Skeletal muscle cell (primary cell): ENCODE results near the gene CEBPG.

Experiments
- DNase-seq: peaks from one replicate; pipeline ENCODE4 v3.0.0-alpha.2; 2010; ENCODE audit warnings: low read depth
- H3K4me3 ChIP-seq: 2 replicates; pipeline ENCODE4 v1.5.1; 2011; ENCODE audit warnings: low read depth, mild to moderate bottlenecking, control low read depth, low read length, moderate library complexity

The CEBPG gene

DNA sequence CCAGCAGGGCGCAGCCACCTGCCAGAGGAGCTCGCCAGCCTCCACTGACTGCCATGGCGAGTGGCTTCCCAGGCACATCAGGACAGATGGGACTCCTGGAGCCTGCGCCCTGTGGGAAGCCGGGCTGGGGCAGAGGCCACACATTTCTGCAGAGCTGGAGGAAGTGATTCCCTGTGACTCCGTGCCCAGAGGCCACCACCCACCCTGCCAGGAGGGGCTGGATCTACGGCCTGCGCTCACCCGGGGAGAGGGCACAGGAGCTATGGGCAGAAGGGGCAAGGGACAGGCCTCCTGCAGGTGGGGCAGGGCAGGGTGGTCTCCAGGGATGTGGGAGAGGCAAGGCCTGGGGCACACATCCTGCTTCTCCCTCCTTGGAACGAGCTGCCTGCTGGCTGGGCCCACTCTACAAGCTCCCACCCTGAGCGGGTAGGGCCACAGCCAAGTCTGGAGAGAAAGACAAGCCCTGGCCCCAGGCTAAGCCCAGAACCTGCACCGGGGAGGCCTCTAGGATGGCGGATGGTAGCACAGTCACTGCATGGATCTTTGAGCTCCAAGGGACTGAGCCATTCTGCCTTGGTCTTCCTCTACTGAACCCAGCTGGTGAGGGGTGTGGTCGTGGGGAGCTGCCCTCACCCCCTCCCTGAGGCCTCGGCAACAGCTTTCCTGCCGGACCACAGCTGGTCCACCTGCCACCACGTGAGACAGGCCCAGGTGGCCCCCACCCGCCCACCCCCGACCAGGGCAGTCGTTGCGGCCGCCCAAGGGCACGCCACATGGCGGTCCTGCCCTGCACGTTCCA, 40.6 kb downstream of the CEBPG start:
- DNase-seq: no peak

DNA sequence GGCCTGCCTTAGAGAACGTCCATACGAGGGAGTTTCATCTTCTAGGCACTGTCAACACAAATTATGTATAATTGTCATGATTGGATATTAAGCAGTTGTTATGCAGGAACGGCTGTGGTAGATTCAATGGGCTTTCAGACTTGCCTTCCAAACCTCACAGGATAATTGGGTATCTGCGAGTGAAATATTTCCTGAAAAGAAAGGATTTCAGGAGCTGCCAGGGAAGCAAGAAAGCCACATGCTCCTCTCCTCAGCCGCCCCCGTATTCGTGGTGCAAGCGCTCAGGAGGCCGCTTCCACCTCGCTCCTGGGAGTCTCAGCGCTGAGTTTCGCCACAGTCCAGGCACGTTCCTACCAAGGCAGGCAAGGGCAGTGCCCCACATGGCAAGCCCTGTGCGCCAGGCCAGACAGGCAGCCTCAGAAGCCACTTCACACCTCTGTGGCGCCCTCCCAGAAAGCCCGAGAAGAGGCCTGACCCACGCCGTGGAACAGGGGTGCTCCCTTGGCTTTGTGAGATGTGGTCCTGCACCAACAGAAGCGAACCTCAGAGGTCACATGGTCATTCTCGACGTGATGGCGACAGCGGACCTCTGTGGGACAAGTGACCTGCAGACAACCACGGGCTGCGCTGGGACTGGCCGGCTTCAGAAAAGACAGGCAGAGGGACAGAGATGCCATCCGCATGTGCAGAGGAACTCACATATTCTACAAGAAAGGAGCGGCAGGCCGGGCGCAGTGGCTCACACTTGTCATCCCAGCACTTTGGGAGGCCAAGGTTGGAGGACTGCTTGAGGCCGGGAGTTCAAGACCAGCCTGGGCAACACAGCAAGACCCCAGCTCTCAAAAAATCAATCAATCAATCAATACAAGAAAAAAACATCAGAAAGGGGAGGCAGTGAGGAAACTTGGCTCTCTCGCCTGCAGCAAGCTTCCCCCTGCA, 41.4 kb downstream of the CEBPG start:
- DNase-seq: no peak
- no peak overlapping the region for H3K4me3 ChIP-seq

More for the DNA sequence above, 40.6 kb downstream of the CEBPG start:
- no peak overlapping the region for H3K4me3 ChIP-seq

DNA sequence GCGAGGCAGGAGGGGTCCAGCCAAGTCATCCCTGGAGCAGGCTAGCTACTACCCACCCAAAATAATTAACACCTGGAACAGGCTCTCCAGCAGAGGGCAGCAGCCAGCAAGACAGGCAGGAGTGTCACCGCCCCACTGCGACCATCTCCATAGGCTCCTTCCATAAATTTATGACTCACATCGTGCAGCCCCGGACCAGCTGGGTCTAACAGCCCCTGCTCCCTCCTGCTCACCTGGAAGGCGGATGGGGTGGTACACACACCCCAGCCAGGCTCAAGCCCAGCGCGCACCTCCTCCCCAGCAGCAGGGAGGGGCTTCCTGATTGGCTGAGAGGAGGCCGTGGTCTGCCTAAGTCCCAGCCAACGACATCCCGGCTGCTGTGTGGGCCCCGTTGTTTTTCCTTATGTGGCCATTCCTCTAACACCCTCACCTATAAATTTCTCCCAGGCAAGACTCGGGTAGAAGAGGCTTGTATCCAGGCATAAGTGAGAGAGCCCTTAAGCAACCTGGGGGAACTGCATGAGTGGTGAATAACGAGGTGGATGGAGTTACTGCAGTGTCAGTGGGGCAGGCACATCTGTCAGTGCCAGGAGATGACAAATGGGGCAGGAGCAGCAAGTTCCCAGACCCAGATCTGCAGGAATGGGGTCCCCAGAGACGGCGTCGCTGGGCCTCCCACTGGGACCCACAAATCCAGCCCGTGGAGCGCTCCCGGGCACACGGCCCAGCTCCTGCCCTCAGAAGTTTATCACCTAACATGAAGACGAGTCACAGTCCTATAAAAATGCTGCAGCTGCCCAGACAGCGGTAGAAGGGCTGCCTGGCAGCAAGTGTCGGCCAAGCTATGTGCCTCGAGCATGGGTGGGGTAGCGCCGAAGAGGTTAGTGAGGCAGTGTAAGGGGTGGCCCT, 43.1 kb downstream of the CEBPG start:
- H3K4me3 ChIP-seq: no peak overlapping the region
- DNase-seq: peak; percentile 26

DNA sequence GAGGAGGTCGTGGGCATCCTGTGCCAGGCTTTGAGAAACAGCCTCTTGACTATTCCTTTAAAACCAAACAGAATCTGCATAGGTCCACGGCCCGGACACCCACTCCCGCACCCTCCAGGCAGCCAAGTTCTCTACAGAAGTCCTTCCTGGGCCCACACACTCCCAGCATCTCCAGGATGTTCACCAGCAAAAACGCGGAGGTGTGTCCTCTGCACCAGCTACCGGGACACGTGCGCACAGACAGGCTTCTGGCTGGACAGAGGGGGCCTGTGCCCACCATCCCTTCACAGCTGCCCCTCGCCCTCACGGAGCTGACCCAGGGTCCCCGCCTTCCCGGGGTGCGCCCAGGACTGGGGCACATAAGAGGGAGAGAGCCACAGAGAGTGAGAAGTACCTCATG, 44.2 kb downstream of the CEBPG start:
- H3K4me3 ChIP-seq: no peak overlapping the region
- DNase-seq: no peak

DNA sequence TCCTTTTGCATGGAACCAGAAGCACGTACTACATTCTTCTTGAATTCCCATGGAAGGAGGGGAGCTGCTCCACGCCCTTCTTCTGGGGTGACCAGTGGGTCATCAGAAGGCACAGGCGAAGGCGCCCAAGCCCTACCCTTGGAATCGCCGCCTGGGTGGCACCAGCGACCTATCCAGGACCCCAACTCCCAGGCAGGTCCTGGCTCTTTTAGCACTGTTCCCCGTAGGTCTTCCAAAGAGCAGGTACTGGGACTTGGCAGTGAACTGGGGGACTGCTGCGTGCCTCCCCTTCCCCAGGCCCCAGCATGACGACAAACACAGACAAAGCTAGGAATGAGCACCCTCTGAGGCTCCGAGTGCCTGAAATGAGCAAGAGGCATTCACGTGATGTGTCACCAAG, 45.0 kb downstream of the CEBPG start:
- H3K4me3 ChIP-seq: no peak overlapping the region
- DNase-seq: no peak

GRCh38 chr19:33418871-33419787, 45.6 kb downstream of the CEBPG start:
- no peak overlapping the region for H3K4me3 ChIP-seq
- no peak for DNase-seq

DNA sequence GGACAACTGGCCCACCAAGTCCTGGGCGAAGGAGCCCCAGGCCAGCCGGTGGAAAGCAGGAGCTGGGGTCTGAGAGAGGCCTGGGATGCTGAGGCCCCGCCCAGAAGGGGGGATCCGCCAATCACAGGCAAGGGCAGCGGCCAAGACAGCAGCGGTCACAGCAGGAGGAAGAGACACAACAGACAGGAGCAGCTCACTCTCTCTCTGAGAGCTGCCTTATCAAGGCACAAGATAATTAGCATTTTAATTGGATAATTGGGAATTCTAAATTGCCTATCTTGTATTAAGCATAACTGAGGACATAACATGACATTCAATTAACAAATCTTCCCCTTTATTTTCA, 46.2 kb downstream of the CEBPG start:
- DNase-seq: no peak
- H3K4me3 ChIP-seq: no peak overlapping the region

GRCh38 chr19:33420821-33421220, 47.3 kb downstream of the CEBPG start:
- DNase-seq: no peak
- H3K4me3 ChIP-seq: no peak overlapping the region

GRCh38 chr19:33421368-33421767, 47.9 kb downstream of the CEBPG start:
- DNase-seq: no peak
- H3K4me3 ChIP-seq: no peak overlapping the region

DNA sequence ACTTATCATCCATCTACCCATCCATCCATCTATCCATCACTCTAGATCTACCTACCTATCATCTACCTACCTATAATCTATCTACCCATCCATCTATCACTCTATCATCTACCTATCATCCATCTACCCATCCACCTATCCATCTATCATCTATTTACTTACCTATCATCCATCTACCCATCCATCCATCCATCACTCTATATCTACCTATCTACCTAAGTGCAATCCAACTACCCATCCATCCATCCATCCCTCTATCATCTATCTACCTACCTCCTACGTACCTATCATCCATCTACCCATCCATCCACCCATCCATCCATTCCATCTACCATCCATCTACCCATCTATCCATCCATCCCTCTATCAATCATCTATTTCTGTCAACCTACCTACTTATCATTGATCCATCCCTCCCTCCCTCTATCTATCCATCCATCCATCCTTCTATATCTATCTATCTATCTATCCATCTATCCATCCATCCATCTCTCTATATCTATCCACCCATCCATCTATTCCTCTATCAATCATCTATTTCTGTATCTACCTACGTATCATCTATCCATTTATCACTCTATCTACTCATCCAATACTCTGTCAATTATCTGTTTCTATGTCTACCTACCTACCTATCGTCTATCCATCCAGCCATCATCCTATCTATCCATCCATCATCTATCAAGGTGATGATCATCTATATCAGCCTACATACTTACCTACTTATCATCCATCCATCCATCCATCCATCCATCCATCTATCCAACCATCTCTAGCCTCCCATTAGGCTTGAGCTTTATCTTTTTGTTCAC, 49.1 kb downstream of the CEBPG start:
- DNase-seq: no peak
- H3K4me3 ChIP-seq: no peak overlapping the region

- DNase-seq: no peak
- H3K4me3 ChIP-seq: no peak overlapping the region
Measured at GRCh38 chr19:33424181-33424580, 50.7 kb downstream of the CEBPG start.

- no peak for DNase-seq
- no peak overlapping the region for H3K4me3 ChIP-seq
Measured at GRCh38 chr19:33426621-33427361, 53.3 kb downstream of the CEBPG start.

DNA sequence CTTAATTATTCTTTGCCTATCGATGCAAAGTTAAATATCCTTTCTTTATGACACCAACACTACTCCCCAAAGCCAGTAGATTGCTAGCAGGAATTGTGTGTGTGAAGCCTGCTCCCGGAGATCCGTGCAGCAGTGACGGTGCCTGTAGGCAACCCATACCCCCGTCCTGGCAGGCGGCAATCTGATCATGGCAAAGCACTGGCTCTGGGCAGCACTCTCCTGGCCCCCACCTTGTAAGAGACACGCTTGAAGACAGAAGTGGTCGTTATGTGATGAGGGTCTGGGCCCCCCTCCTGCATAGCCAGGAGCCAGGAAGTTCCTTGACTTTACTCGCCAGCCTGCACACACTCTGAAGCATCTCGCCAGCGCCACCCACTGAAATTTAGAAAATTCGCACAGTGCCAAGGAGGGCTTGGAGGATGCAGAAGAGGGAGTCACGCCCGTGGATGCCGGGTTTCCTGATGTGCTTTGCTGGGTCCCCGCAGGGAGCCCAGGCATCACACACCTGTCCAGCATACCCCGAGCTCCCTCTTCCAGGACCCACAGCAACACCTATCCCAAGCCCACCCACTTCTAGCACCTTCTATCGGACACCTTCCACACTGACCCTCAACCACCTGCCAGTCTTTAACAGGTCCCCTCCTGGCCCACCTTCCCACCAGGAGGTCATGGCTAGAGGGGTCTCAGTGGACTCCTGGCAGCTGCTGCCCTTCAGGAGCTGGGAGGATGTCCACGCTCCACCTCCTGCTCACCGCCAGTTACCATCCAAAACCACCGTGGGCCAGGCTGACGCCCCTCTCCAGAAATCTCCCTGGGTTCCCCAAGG, 54.5 kb downstream of the CEBPG start:
- no peak overlapping the region for H3K4me3 ChIP-seq
- no peak for DNase-seq

GRCh38 chr19:33428627-33429125, 55.2 kb downstream of the CEBPG start:
- no peak overlapping the region for H3K4me3 ChIP-seq
- no peak for DNase-seq

DNA sequence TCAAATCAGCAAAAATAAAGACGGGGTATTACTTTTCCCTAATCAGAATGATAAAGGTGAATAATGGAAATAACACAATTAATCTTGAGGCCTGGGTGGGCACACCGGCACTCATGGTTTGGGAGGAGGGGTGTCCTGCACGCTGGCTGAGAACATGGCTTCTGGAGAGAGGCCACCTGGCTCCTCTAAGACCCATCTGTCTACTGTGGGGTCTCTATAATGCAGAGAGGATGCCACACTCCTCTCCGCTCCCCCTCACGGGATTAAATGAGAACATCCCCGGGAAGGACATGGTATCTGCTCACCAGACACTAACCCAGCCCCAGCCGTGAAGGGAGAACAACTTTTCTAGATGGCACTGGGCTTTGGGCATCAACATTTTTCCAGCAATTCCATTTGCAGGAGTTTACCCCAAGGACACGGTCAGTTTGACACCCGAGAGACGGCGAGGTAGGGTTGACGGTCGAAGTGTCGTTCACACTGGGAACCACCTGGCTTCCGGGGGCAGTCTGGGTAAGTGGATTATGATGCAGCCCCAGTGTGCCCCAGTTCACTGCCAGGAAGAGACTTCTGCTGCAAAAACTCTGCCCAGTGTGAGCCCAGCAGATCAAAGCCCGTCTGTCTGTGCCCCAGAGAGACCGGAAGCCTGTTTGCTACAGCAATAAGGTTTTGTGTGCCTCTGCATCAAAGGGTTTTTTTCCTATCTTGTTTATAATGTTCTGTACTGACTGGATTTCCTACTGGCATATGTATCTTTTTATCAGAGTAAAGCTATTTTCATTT, 56.6 kb downstream of the CEBPG start:
- no peak overlapping the region for H3K4me3 ChIP-seq
- DNase-seq: no peak
